HG03558 (cell line): ENCODE measurements around the gene FA2H.
"Not testable (repeated sequence)": the region's sequence is repeated elsewhere in the genome, so short reads cannot be mapped to it uniquely, and the experiment has no call there.

ENCODE experiments used
- ATAC-seq: cut with Tn5 transposase; IDR thresholded peaks from one replicate; pipeline ENCODE4 v1.9.1; 2021; ENCODE audit warnings: moderate number of reproducible peaks; ENCODE audit not compliant: unreplicated experiment; ENCODE audit errors: extremely low read depth

Gene FA2H

DNA sequence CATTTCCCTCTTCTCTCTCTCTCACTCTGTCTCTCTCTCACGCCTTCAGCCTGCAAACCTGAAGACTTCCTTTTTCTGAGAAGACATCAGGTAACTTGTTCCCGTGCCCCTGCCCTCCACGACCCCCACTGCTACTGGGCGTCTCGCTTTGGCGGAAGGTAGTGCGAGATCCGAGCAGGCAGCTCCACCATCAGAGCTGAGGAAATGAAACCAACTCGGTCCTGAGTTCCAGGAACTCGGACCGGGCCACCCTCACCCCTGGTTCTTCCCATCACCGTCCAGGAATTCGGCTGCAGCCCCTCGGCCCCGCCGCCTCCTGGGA is 74.5 kb downstream of the FA2H start:
- ATAC-seq, result no peak

DNA sequence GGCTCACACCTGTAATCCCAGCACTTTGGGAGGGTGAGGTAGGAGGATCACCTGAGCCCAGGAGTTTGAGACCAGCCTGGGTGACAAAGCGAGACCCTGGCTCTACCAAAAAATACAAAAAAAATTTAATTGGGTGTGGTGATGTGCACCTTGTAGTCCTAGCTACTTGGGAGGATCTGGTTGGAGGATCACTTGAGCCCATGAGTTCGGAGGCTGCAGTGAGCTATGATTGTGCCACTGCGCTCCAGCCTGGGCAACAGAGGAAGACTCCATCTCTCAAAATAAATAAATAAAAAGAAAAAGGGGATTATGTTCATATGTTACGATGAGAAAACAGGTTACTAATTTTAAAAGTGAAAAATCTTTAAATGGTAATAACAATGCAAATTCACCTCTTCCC is 75.0 kb downstream of the FA2H start:
- no peak for ATAC-seq

DNA sequence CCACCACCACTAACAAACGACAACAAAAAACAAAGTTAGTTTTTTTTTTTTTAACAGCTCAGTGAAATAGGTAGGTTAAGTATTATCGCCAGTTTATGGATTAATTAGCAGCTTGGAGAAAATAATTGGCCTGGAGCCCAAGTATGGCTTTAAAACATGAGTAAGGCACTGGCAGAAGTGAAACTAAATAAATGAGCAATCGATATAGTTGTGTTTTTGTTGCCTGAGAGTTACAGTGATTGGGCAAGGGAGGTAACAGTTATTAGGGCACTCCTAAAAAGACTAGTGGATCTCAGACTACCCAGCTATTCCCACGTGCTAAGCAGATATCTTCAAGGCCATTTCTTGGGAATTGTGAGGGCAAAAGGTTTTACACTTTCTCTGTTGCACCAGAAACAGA is 76.4 kb downstream of the FA2H start:
- ATAC-seq, result no peak

DNA sequence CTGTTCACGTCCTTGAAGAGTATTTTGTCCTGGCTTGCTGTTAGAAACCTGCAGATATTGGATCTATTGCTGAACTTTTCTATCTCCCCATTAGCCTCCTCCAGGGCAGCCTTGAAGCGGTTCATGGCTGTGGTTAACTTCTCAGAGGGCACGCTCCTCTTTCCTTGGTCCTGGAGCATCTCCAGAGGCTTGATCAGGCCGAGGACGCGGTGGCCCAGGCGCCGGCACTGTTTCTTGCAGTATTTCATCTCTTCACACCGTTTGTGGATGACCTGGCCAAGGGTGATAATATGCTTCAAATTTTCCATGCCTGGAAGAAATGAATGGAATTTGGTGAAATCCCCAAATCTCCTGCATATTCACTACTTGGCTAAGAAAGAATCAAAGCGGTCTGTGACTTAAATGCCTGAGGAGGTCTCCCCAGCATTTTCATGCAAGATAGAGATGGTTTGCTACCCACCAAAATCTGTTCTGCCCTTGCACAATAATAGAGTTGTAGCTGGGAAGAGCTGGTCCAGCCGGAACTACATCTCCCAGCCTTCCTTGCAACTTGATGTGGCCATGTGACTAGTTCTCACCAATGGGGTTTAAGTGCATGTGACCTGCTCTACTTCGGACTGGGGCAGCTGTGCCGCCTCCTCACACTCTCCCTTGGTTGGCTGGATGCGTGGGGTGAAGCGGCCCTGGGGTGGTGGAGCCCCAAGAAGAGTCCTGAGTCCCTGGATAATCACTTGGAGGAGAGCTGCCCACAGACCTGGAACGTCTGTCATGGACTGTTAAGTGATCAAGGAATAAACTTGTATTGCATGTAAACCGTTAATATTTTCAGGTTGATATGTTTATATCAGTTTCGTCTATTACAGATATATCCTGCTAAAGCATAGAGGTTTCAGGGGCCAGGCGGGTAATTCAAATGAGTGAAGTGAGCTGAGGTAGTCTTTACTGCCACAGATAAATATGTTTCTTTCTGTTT is 78.9 kb downstream of the FA2H start:
- ATAC-seq, result peak; percentile 83

DNA sequence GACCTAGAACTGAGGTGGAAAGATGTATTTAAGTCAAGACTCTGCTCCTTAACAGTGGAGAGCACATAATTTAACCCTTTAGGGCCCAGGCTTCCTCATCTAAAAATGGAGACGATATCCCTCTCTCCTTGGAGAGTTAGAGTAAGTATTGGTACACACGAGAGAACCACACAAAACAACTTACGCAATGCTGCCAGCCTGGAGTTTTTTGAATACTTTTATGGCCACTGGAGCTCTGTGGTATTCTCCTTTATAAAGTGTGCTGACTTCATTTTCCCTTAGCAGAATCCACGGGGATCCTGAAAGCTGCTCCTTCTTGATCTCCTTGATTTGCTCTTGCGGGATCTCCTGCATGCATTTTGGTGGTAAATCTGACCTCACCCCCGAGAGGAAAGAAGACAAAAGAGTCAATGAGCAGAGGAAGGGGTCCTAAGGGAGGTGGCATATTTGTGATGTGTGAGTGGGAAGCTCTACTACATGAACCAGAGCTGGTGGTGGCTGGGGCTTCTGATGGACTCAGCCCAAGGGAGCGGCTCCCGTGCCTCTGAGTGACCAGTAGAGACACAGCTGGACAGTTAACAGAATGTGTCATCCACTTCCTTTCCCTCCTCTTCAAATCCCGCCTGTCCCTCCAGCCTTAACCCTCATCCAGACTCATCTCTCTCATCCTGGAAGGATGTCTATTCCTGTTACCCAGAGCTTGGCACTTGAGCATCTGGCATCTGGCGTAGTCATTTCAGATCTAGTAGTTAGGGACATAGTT is 83.3 kb downstream of the FA2H start:
- ATAC-seq, result no peak

DNA sequence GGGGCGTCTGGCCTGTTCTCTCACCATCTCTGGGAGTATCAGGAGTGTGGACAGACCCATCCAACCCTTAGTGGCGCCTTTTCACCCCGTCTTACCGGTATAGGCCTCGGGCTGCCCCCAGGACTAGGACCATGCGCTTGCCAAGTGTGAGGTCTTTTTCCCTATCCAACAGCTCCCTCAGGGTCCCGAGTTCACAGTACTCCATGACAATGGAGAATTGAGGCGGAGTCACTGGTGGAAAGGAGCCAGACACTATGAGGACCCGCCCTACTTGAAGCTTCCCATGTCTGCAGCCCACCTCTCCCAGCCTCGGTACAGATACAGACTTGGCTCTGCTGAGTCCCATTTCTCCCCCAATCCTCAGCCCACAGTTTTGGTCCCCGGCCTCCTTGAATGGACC is 92.1 kb downstream of the FA2H start:
- ATAC-seq, result no peak

DNA sequence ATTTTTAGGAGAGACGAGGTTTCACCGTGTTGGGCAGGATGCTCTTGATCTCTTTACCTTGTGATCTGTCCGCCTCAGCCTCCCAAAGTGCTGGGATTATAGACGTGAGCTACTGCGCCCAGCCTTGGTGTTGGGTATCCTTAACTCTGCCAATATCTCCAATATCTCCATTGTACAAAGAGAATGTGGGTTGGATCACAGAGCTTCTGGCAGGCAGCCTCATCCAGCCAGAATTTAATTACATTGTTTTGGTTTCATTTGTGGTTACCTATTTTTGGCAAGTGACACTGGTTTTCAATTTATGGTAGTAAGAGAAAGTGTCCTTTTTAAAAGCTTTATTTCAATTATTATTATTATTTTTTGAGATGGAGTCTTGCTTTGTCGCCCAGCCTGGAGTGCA is 93.9 kb downstream of the FA2H start:
- no peak for ATAC-seq

DNA sequence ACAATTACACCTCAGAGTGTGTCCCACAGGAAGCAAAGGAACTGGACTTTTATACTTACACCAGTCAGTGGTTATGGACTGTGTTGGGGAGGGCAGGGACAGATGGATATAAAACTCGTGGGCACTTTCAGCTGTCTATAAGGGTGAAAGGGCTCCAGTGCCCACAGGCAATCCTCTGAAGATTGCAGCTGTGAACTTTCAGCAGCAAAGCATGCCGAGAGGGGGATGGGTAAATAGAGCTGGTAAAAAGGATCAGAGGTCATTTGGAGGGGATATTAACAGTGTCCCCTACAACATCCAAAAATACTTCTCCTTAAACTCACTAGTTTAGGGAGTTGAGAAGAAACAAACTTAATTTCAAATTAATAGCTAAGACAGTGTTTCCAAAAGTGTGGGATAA is 94.6 kb downstream of the FA2H start:
- no peak for ATAC-seq

DNA sequence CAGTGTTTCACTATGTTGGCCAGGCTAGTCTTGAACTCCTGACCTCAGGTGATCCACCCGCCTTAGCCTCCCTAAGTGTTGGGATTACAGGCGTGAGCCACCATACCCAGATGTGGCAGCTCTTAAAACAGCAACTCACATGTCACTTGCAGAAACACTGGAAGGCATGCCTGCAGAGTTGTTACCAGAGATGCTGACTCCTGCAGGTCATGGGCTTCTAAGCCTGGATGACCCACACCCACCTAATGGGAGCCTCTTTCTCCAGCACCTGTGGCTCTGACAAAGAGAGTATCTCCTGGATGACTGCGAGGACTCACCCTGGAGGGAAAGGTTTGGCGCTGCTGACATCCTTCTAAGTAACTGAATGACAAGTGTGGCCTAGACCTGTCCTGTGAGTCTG is 96.8 kb downstream of the FA2H start:
- no peak for ATAC-seq

DNA sequence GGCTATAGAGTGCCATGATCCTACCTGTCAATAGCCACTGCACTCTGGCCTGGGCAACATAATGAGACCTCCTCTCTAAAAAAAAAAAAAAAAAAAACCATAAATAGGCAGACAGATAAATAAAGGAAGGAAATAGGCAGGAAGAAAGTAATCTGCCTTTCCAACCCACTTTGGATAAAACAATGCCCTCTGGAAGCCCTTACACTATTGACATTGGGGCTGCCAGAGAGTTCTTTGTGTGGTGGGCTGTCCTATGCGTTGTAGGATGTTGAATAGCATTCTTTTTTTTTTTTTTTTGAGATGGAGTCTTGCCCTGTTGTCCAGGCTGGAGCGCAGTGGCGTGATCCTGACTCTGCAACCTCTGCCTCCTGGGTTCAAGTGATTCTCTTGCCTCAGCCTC is 100.7 kb downstream of the FA2H start:
- no peak for ATAC-seq

DNA sequence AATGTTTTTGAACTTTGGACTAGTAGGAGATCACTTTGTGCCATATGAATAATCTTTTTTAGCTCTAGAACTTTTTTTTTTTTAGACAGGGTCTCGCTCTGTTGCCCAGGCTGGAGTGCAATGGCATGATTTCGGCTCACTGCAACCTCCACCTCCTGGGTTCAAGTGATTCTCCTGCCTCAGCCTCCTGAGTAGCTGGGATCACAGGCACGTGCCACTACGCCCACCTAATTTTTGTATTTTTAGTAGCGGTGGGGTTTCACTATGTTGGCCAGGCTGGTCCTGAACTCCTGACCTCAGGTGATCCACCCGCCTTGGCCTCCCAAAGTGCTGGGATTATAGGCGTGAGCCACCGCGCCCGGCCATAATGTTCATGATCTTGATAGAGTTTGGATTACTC is 105.7 kb downstream of the FA2H start:
- ATAC-seq, result not testable (repeated sequence)

DNA sequence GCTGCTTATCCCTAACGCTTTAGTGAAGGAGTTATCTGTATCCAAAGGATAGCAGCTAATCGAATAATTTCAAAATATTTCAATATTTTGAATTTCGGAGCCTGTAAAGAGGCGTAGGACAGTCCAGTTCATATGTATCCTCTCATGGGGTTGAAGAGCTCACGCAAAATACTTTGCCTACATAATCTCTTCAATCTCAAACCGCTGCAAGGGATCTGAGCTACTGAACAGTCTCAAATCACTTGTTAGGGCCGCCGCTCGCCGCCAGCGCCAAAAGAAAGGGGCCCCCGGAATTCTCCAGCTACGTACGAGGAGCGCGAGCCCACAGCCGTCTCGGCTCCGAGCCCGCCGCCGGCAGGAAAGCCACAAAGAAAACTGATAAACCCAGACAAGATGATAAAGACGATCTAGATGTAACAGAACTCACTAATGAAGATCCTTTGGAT is 107.3 kb downstream of the FA2H start:
- ATAC-seq, result no peak

DNA sequence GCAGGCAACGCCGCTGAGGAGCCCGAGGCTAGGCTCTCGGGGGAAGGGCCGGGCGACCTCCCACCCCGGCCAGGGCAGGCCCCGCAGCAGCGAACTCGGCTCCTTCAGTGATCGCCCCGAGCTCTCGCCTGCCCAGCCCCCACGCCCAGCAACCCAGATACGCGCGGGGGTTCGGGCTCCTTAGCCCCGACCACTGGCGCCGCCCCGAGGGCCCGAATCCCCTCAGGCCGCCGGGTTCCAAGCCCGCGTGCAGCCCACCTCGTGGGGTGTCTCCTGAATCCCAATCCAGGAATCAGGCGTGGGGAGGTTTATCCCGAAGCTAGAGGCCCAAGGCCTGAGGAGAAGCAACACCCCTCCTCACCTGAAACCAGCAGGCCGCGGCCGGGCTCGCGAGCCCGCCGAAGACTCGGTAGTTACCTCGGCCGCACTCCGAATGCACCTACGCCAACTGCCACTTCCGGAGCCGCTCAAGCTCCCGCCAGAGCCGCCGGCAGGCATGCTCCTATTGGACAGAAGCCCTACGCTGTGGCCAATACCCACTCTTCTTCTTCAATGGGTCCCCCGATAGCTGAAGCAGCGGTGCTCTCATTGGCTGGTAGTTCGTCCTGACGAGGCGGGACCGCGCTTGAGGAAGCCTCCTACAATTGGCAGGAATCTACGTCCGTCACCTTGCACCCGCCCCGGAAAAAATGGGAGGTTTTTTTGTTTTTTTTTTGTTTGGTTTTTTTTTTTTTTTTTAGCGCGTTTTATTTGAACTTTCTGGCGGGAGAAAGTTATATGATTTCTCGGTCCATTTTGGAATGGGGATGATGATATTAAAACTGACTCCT is 108.0 kb downstream of the FA2H start, which contains the start of gene RFWD3:
RFWD3 (minus strand) TSS at position 453 of the 830 bp plus-strand sequence. CDS start 5,428 bp downstream, outside the sequence.
- peak; percentile 99 for ATAC-seq

DNA sequence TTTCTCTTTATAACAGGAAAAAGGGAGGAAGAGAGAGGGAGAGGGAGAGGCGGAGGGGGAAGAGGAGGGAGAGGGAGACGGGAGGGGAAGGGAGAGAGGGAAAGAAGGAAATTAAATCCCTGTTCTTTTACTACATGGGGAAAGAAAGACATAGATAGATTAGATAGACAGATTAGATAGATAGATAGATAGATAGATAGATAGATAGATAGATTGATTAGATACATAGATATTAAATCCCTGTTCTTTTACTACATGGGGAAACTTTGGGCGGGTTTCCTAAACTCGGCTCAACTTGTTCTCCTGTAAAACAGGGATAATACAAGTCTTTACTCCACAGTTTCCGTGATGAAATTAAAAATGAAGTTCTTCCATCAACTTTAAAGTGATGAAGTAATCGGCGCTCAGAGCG is 108.6 kb downstream of the FA2H start:
- no peak for ATAC-seq
